Osteoblast (primary cell): Measurements from ENCODE around the gene ARL8B. TPM values are rescaled to one million over a fixed set of nuclear protein-coding genes. Genes with fewer than 3 reads are reported as not detected.
A peak's percentile ranks its signal among the peaks of the same experiment; 100 is the strongest.

Experiments used
- DNase-seq: peaks from one replicate; pipeline ENCODE4 v3.0.0; 2011; ENCODE audit warnings: low spot score, mixed read lengths; ENCODE audit not compliant: insufficient read length; ENCODE audit errors: missing footprints
- H2AFZ ChIP-seq: 2 replicates; pipeline ENCODE4 v1.6.0; 2011; ENCODE audit warnings: mild to moderate bottlenecking, low read length
- H3K27ac ChIP-seq: 2 replicates; pipeline ENCODE4 v1.5.1; 2011; ENCODE audit warnings: mild to moderate bottlenecking, low read depth, low read length, moderate library complexity
- H3K27me3 ChIP-seq: 2 replicates; pipeline ENCODE4 v1.6.0; 2012; ENCODE audit warnings: mild to moderate bottlenecking, control low read depth, inconsistent platforms, low read length, moderate library complexity; ENCODE audit not compliant: insufficient read depth
- H3K36me3 ChIP-seq: 2 replicates; pipeline ENCODE4 v1.5.1; 2011; ENCODE audit warnings: mild to moderate bottlenecking, low read length, control low read depth, moderate library complexity; ENCODE audit not compliant: insufficient read depth
- H3K4me1 ChIP-seq: 2 replicates; pipeline ENCODE4 v1.5.1; 2011; ENCODE audit warnings: mild to moderate bottlenecking, low read length, control low read depth, moderate library complexity; ENCODE audit not compliant: insufficient read depth
- H3K4me2 ChIP-seq: 2 replicates; pipeline ENCODE4 v1.6.0; 2011; ENCODE audit warnings: mild to moderate bottlenecking, low read length; ENCODE audit not compliant: insufficient read depth
- H3K4me3 ChIP-seq: fragments of 200-600 bp; sonication (generic); 3 replicates; pipeline ENCODE4 v1.5.1; 2012; ENCODE audit warnings: mild to moderate bottlenecking, low read length, inconsistent platforms; ENCODE audit not compliant: insufficient read depth
- H3K79me2 ChIP-seq: 2 replicates; pipeline ENCODE4 v1.6.0; 2012; ENCODE audit warnings: mild to moderate bottlenecking, low read length, control low read depth, inconsistent platforms; ENCODE audit not compliant: insufficient read depth
- H3K9me3 ChIP-seq: 2 replicates; pipeline ENCODE4 v1.5.1; 2011; ENCODE audit warnings: low read depth, low read length, control low read depth
- H4K20me1 ChIP-seq: 2 replicates; pipeline ENCODE4 v1.6.0; 2012; ENCODE audit warnings: mild to moderate bottlenecking, low read length, control low read depth; ENCODE audit not compliant: insufficient read depth
- total RNA-seq: library from RNA; depleted of rRNA; stranded (reverse); fragments of >200 nt; gene quantifications from 2 replicates; pipeline ENCODE4 v1.2.3, GENCODE V29; 2012
- TF ChIP-seq, protein P1 (sequence below): IDR thresholded peaks from 2 replicates; pipeline ENCODE4 v1.5.1; 2011; ENCODE audit warnings: mild to moderate bottlenecking, low read depth, low read length, moderate library complexity; ENCODE audit errors: extremely low read depth

ARL8B gene
- total RNA-seq, 1 donor = 90.8 TPM

DNA sequence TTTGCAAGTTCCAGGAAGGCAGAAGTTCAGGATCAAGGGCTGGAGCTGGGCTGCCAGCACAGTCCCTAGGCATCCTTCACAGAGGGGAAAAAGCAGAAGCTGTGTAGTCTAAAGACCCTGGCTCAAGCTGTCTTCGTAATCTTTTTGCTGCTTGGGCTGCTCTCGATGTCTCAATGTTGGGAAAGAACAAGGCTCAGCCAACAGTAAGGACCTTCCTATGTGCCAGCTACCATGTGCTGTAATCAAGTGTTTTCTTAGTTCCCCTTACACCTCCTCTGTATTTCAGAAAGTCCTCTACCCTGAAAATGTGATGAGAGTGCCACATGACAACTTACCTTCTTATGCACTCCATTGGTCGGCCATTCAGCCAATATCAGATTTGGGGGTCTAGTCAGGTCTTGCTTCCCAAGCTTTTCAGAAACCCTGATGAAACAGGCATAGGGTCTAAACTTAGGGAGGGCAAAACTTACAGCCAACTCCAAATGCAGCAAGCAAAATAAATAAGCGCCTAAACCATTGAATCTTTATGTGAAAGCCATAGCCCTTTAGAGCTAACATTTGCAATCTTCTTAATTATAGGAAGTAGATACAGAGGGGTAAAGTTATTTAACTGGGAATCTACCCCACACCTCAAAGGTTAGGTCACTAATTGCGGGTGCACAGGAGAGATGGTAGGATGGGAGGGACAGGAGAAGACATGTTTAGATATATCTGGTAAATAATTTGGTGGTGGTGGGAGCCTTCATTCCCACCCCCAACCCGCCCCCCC, 64.2 kb downstream of the ARL8B start:
- Histone ChIP-seq H3K27ac (no peak overlapping the region), H4K20me1 (peaks cover 13% of the 10 kb centered on the region), H3K9me3 (no peaks in the 10 kb centered on the region), H2AFZ (no peak overlapping the region), H3K4me1 (peaks cover 18% of the 10 kb centered on the region), H3K4me2 (peak overlapping the region; percentile 92), H3K79me2 (peaks cover 36% of the 10 kb centered on the region), H3K36me3 (peaks cover 10% of the 10 kb centered on the region), H3K4me3 (peak overlapping the region; percentile 84), H3K27me3 (no peaks in the 10 kb centered on the region)
- TF ChIP-seq, protein P1, sequence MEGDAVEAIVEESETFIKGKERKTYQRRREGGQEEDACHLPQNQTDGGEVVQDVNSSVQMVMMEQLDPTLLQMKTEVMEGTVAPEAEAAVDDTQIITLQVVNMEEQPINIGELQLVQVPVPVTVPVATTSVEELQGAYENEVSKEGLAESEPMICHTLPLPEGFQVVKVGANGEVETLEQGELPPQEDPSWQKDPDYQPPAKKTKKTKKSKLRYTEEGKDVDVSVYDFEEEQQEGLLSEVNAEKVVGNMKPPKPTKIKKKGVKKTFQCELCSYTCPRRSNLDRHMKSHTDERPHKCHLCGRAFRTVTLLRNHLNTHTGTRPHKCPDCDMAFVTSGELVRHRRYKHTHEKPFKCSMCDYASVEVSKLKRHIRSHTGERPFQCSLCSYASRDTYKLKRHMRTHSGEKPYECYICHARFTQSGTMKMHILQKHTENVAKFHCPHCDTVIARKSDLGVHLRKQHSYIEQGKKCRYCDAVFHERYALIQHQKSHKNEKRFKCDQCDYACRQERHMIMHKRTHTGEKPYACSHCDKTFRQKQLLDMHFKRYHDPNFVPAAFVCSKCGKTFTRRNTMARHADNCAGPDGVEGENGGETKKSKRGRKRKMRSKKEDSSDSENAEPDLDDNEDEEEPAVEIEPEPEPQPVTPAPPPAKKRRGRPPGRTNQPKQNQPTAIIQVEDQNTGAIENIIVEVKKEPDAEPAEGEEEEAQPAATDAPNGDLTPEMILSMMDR = no peak
- no peak for DNase-seq

DNA sequence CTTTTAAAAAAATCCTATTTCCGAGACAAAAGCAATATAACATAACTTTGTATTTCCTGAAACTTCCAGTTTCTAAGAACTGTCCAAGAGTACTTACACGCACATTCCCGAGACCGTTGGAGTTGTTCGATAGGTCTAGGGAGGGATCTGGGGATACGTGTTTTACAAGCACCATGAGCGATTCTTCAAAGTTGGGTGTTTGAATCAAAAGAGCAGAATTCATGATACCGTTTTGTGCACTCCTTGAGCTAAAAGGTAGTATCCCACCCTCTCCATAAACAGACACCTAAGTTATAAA, 64.7 kb downstream of the ARL8B start:
- peaks cover 6% of the 10 kb centered on the region for H3K36me3 ChIP-seq
- TF ChIP-seq, protein P1 = no peak
- H3K27ac ChIP-seq = peak overlapping the region; percentile 80
- H3K4me3 ChIP-seq = peak overlapping the region; percentile 84
- H3K9me3 ChIP-seq = no peaks in the 10 kb centered on the region
- peaks cover 18% of the 10 kb centered on the region for H3K4me1 ChIP-seq
- peak overlapping the region; percentile 92 for H3K4me2 ChIP-seq
- H3K27me3 ChIP-seq = no peaks in the 10 kb centered on the region
- H4K20me1 ChIP-seq = peaks cover 13% of the 10 kb centered on the region
- no peak for DNase-seq
- H2AFZ ChIP-seq = peak overlapping the region; percentile 71
- H3K79me2 ChIP-seq = peaks cover 41% of the 10 kb centered on the region

DNA sequence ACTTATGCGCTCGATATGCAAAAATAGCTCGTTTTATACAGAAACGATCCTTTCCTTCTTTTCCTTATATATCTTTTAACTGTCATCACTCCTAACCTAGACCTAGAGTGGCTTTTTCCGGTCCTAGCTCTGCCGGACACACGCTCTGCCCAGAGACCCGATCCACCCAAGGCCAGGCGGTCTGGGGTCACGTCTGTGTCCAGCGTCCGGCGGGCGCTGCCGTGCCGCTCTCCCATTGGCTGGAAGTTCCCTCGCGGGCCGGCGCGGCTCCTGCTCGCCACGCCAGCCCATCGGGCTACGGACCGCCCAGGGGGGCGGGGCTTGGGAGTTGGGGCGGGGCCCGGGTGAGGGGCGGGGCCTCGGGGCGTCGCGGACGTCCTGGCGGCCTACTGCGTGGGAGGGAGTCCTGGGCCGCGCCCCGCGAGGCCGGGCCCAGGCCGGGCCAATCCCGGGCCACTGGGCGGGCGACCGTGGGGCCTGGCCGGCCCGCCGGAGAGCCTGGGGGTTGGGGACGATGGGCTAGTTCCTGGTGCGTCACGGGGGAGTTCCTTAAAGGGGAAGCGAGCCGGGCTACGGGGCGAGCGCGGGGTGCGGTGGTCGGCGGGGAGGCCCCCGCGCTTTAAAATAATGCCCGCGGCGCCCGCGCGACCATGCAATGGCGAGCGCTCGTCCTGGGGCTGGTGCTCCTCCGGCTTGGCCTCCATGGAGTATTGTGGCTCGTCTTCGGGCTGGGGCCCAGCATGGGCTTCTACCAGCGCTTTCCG, 65.2 kb downstream of the ARL8B start, which contains the start of gene EDEM1:
EDEM1 (plus strand) TSS at position 552 of the 764 bp plus-strand sequence; CDS start at position 651, 99 bp downstream.
- peaks cover under 1% of the 10 kb centered on the region for H3K36me3 ChIP-seq

More for the DNA sequence above, 65.2 kb downstream of the ARL8B start, which contains the start of gene EDEM1:
- peak within 1 kb of the TSS; percentile 71 for H2AFZ ChIP-seq
- no peaks in the 10 kb centered on the region for H3K9me3 ChIP-seq
- peak; percentile 100 for DNase-seq
- H3K27me3 ChIP-seq = no peaks in the 10 kb centered on the region
- H4K20me1 ChIP-seq = peaks cover 13% of the 10 kb centered on the region
- TF ChIP-seq, protein P1 = no peak
- H3K27ac ChIP-seq = peak within 1 kb of the TSS; percentile 88
- H3K4me1 ChIP-seq = peaks cover 18% of the 10 kb centered on the region
- H3K4me2 ChIP-seq = peak within 1 kb of the TSS; percentile 94
- peaks cover 46% of the 10 kb centered on the region for H3K79me2 ChIP-seq
- H3K4me3 ChIP-seq = peak within 1 kb of the TSS; percentile 84
